Activated effector memory CD4-positive, alpha-beta T cell treated with anti-CD3 and anti-CD28 coated beads, Interleukin-2, amount 50 U/mL, for 16 hours (primary cell): ENCODE measurements around the gene EDC3.
"Not testable (repeated sequence)": the region's sequence is repeated elsewhere in the genome, so short reads cannot be mapped to it uniquely, and the experiment has no call there.

Source experiments
- DNase-seq: peaks from one replicate; pipeline ENCODE4 v3.0.0-alpha.2; 2020

EDC3 gene

GRCh38 chr15:74709011-74709410 lies 13.2 kb upstream of the EDC3 start:
- DNase-seq, result no peak

- DNase-seq, result no peak
These were observed 984 bp upstream of the EDC3 start for GRCh38 chr15:74696808-74697207.

GRCh38 chr15:74696398-74696729 lies 540 bp upstream of the EDC3 start:
- DNase-seq, result no peak

GRCh38 chr15:74692327-74692726 lies 3.5 kb downstream of the EDC3 start:
- DNase-seq, result no peak

GRCh38 chr15:74683758-74684157 lies 12.1 kb downstream of the EDC3 start:
- DNase-seq, result no peak

- DNase-seq, result no peak
These were observed 12.9 kb downstream of the EDC3 start for GRCh38 chr15:74682954-74683353.

DNA sequence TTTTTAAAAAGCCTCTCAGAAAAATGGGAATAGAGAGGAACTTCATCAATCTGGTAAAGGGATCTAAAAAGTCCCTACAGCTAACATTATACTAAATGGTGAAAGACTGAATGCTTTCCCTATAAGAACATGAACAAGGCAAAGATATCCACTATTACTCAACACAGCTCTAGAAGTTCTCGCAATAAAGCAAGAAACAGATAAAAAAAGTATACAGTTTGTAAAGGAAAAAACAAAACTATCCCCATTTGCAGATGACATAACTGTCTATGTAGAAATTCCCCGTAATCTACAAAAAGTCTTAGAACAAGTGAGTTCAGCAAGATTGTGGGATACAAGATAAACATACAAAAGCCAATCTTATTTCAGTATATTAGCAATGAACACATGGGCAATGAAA lies 15.4 kb downstream of the EDC3 start:
- DNase-seq, result no peak

DNA sequence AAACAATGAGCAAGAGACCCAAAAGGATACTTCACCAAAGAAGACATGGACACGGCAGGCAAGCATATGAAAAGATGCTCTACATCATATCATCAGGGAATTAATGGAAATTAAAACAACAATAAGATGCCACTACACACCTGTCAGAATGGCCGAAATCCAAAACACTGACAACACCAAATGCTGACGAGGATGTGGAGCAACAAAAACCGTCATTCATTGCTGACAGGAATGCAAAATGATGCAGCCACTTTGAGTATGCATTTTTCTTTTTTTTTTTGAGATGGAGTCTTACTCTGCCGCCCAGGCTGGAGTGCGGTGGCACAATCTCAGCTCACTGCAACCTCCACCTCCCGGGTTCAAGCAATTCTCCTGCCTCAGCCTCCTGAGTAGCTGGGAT lies 19.0 kb downstream of the EDC3 start:
- DNase-seq, result no peak

GRCh38 chr15:74674161-74674560 lies 21.7 kb downstream of the EDC3 start:
- DNase-seq, result no peak

DNA sequence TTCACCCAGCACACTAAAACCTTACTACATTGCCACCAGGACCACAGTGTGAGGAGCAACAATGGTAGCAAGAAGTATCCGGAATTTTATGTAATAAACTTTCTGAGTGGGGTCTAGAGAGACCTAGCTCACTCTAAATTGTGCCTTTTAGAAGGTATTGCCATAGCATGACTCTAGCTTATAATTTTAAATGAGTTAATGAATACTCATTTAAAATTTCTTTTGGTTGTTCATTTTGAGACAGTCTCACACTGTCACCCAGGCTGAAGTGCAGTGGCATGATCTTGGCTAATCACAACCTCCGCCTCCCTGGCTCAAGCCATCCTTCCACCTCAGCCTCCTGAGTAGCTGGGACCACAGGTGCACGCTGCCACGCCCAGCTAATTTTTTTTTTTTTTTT lies 26.2 kb downstream of the EDC3 start:
- no peak for DNase-seq

DNA sequence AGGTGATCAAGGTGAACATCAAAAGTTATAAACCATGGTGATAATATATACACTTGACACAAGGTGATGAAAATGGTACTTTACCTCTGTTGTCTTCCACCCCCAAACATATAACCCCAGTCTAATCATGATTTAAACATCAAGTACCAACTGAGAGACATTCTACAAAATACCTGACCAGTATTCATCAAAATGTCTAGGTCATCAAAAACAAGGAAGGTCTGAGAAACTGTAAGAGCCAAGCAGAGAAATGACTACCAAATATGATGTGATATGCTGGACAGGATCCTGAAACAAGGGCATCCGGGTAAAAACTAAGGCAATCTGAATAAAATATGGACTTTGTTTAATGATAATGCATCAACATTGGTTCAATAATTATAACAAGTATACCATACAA lies 27.8 kb downstream of the EDC3 start:
- no peak for DNase-seq

GRCh38 chr15:74664670-74665069 lies 31.2 kb downstream of the EDC3 start:
- no peak for DNase-seq

GRCh38 chr15:74664028-74664616 lies 31.7 kb downstream of the EDC3 start:
- DNase-seq, result no peak

DNA sequence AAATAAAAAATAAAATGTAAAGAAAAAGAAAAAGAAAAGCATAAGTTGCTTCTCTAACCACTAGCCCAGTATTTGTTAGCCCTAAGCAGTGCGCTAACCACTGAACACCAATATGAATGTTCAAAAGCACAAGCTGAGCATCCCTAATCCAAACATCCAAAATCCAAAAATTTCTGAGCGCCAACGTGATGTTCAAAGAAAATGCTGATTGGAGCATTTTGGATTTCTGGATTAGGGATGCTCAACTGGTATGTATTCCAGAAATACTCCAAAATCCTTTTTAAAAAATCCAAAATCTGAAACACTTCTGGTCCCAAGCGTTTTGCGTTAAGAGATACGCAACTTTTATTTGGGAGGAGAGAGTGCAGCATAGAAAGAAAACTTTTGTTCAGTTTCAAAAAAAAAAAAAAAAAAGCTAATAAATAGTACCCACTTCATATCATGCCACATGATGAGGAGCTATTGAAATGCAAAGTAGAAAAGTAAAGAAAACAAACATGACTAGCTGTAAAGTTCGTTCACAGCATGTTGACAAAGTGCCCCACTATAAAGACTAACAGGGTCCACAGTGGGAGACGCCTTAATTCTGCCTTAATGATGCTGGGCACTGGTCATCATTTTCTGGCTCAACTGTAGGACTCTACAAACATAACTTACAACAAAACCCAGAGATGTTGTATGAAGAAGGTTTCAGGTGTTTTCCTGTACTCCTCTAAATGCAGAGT lies 32.4 kb downstream of the EDC3 start:
- no peak for DNase-seq

DNA sequence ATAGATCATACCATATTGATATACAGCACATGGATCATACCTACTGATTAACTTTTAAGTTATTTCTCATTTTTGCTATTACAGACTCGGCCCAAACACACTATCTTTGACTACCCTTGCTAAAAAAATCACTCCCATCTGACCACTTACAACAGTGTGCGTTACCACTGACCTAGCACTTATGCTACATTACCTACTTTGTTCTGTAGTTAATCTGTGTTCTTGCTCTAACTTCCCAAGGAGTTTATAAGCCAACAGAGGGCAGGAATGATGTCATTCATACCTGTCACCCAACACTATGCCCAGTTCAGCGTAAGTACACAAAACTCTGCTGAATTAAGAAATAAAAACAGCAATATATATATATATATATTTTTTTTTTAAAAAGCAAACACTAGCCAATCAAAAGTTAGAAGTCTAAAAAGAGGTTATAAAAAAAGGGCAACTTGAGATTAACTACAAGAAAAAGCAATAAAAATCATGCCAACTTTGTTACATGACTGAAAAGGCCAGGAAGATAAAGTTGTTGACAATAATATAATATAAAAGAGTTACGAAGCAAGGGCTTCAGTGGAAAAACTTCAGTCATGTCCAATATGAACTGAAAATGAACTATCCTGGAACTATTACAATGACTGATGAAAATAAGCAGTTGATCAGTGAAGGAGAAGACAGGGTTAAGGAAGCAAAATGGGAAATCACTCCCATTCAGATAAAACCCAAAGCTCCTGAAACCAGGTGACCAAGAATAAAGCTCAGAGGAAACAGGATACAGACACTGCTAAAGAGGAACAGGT lies 33.6 kb downstream of the EDC3 start:
- DNase-seq, result no peak

GRCh38 chr15:74661280-74661679 lies 34.5 kb downstream of the EDC3 start:
- not testable (repeated sequence) for DNase-seq

DNA sequence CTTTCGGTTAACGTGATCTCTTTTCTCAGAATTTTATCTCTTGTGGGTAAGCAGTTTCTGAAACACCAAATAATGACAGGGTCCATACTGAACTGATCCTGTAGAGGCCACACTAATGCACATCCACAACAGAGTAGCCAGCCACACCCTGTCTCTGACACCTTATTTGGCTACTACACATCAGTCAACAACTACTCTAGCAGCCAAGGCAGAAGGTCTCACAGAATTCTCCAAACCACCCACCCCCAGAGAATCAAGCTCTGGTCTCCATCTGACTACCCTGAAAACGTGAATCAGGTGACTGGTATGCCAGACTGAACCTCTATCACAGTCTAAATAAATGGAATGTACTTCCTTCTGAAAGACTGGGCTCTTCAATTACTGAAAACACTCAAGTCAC lies 38.0 kb downstream of the EDC3 start:
- DNase-seq, result no peak

- DNase-seq, result no peak
These were observed 38.8 kb downstream of the EDC3 start for GRCh38 chr15:74656935-74657535.

GRCh38 chr15:74655424-74655823 lies 40.4 kb downstream of the EDC3 start:
- no peak for DNase-seq

DNA sequence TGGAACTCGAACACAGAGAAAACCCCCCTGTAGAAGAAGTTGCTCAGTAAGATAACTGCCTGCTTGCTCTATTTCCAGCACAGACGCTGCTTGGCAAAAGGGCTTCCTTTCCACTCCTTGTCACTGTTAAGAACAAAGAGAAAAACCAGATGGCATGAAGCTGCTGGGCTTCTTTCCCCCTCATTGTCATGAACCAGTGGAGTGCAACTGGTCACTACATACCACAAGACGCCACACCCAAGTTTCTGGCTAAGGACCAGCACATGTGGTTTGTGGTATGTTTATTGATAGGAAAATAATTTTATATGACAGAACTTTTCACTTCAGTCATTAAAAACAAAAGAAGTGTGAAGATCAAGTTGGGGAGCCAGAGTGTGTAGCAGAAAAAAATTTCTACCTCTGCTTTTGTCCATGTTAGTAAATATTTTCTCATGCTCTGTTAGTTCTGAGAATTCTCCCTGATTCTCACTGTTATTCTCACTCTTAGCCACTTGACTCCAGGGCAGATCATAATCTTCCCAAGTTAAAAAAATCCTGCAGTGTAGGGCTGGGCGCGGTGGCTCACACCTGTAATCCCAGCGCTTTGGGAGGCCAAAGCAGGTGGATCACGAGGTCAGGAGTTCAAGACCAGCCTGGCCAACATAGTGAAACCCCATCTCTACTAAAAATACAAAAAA lies 42.3 kb downstream of the EDC3 start:
- DNase-seq, result no peak

DNA sequence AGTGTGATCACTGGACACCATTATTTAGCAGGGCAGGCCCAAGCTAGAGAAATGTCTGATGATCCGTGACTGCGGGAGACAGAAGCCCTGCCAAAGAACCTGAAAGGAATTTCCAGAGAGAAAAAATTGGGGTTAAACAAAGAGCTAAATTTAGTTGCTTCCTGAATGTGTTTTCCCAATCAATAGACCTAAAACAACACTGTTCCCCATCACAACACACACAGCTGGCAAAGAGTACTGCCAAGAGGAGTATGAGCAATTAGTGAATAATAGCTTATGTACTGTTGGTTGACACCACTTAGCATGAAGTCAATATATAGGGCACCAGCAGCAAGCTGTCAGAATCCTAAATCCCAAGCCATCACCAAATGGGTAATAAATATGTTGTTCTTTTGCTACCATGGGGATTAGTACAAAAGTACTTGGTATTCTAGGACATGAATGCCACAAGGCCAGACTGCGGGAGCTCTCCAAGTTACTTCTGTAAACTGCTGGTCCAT lies 44.5 kb downstream of the EDC3 start:
- no peak for DNase-seq

DNA sequence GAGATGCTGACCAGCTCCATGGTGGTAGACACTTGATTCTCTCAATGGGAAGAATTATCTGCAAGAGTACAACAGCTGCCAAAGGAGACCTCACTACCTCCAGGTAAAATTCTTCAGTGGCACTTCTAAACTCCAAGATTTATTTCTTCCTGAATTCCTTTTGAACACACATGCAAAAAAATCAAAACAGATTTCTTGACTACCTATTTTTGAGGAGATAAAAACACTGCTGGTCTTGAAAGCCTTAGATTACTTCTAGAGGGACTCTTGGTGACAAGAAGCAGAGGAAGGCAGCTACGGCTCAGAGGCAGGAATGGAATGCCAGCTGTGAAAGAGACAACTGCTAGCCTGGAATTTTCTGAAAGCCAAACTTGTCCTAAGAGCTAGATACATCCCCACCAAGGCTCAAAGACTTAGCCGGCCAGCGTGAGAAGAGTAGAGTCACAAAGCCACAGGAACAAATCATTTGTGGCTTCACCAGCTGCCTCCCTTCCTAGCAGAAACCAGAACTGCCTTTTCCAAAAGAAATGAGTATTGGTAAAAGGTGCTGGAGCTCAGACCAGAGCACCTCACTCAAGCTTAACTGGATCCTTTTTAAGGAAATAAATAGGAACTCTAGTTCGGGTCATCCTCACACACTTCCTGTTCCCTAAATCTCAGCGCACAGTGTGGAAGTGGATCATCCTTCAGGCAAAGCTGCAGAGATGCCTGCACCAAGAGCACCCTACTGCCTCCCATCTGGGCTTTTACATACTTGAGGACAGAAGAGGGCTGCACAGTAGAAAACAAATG lies 47.6 kb downstream of the EDC3 start:
- no peak for DNase-seq
